Measurements from ENCODE around the gene KLF7.

KLF7 gene

GRCh38 chr2:207165121-207166038 is at the start of gene KLF7:
Gene KLF7 (minus strand): TSS chr2:207165948. CDS start chr2:207165568, 380 bp downstream.
- peak; percentile 12 for DNase-seq (ENCODE audit: low spot score)

- DNase-seq (ENCODE audit: low spot score), result no peak
These were observed 49.6 kb upstream of the KLF7 start for GRCh38 chr2:207215308-207215707.

GRCh38 chr2:207214446-207214845 is 48.7 kb upstream of the KLF7 start:
- DNase-seq (ENCODE audit: low spot score), result no peak

GRCh38 chr2:207206011-207206410 is 40.3 kb upstream of the KLF7 start:
- no peak for DNase-seq (ENCODE audit: low spot score)

GRCh38 chr2:207205173-207205957 is 39.6 kb upstream of the KLF7 start:
- no peak for DNase-seq (ENCODE audit: low spot score)

GRCh38 chr2:207203056-207203455 is 37.3 kb upstream of the KLF7 start:
- no peak for DNase-seq (ENCODE audit: low spot score)

- no peak for DNase-seq (ENCODE audit: low spot score)
These were observed 36.9 kb upstream of the KLF7 start for GRCh38 chr2:207202645-207203044.

- no peak for DNase-seq (ENCODE audit: low spot score)
These were observed 35.7 kb upstream of the KLF7 start for GRCh38 chr2:207201416-207201815.

GRCh38 chr2:207200136-207200535 is 34.4 kb upstream of the KLF7 start:
- no peak for DNase-seq (ENCODE audit: low spot score)

- DNase-seq (ENCODE audit: low spot score), result no peak
These were observed 28.3 kb upstream of the KLF7 start for GRCh38 chr2:207194028-207194427.

GRCh38 chr2:207188626-207189419 is 23.1 kb upstream of the KLF7 start:
- no peak for DNase-seq (ENCODE audit: low spot score)

- no peak for DNase-seq (ENCODE audit: low spot score)
These were observed 19.6 kb upstream of the KLF7 start for GRCh38 chr2:207185372-207185771.

GRCh38 chr2:207184768-207185167 is 19.0 kb upstream of the KLF7 start:
- DNase-seq (ENCODE audit: low spot score), result no peak

- no peak for DNase-seq (ENCODE audit: low spot score)
These were observed 18.6 kb upstream of the KLF7 start for GRCh38 chr2:207184348-207184747.

GRCh38 chr2:207183506-207183905 is 17.8 kb upstream of the KLF7 start:
- no peak for DNase-seq (ENCODE audit: low spot score)

- DNase-seq (ENCODE audit: low spot score), result no peak
These were observed 17.2 kb upstream of the KLF7 start for GRCh38 chr2:207182911-207183310.

- DNase-seq (ENCODE audit: low spot score), result no peak
These were observed 16.0 kb upstream of the KLF7 start for GRCh38 chr2:207181526-207182274.

- DNase-seq (ENCODE audit: low spot score), result no peak
These were observed 15.0 kb upstream of the KLF7 start for GRCh38 chr2:207180741-207181140.

- no peak for DNase-seq (ENCODE audit: low spot score)
These were observed 10.5 kb upstream of the KLF7 start for GRCh38 chr2:207176247-207176646.

GRCh38 chr2:207173641-207174040 is 7.9 kb upstream of the KLF7 start:
- no peak for DNase-seq (ENCODE audit: low spot score)

- no peak for DNase-seq (ENCODE audit: low spot score)
These were observed 1.6 kb upstream of the KLF7 start for GRCh38 chr2:207167099-207167923.

Data from hematopoietic multipotent progenitor cell treated with erythropoietin and hydrocortisone succinate and interleukin-3 and kit ligand, for 15 days (in vitro differentiated cells).